D721Med (cell line): ENCODE measurements around the gene TIAL1.

Experiments used
- DNase-seq: peaks from one replicate; pipeline ENCODE4 v3.0.0; 2011; ENCODE audit warnings: low spot score; ENCODE audit not compliant: insufficient read length
- FAIRE-seq: peaks from 2 replicates; lab custom pipeline; 2011; peaks lifted over from hg19 to GRCh38; lab: Jason Lieb, UNC
- TF ChIP-seq, protein P1 (sequence below): IDR thresholded peaks from 2 replicates; pipeline ENCODE4 v1.5.1; 2012; ENCODE audit warnings: mild to moderate bottlenecking, control low read depth; ENCODE audit not compliant: insufficient read depth; ENCODE audit errors: missing control alignments

The TIAL1 gene

DNA sequence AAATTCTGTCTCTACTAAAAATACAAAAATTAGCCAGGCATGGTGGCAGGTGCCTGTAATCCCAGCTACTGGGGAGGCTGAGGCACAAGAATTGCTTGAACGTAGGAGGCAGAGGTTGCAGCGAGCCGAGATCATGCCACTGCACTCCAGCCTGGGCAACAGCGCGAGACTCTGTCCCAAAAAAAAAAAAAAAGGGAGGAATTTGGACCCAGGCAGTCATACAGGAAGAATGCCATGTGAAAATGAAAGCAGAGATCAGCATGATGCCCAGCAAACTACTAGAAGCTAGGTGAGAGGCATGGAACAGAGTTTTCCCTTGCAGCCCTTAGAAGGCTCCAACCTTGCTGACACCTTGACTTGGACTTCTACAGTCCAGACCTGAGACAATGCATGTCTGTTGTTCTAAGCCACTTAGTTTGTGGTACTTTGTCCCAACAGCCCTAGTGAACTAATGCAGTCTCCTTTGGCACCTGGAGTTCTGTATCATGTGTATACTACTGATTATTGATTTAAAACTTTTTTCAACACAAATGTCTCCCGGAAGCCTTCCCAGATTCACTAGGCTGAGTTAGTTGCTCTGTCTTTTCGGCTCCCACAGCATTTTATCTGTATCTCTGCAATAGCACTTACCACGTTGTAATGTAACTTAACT, 44.2 kb upstream of the TIAL1 start:
- FAIRE-seq (no peak), DNase-seq (no peak)
- TF ChIP-seq, protein P1, sequence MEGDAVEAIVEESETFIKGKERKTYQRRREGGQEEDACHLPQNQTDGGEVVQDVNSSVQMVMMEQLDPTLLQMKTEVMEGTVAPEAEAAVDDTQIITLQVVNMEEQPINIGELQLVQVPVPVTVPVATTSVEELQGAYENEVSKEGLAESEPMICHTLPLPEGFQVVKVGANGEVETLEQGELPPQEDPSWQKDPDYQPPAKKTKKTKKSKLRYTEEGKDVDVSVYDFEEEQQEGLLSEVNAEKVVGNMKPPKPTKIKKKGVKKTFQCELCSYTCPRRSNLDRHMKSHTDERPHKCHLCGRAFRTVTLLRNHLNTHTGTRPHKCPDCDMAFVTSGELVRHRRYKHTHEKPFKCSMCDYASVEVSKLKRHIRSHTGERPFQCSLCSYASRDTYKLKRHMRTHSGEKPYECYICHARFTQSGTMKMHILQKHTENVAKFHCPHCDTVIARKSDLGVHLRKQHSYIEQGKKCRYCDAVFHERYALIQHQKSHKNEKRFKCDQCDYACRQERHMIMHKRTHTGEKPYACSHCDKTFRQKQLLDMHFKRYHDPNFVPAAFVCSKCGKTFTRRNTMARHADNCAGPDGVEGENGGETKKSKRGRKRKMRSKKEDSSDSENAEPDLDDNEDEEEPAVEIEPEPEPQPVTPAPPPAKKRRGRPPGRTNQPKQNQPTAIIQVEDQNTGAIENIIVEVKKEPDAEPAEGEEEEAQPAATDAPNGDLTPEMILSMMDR, result no peak

DNA sequence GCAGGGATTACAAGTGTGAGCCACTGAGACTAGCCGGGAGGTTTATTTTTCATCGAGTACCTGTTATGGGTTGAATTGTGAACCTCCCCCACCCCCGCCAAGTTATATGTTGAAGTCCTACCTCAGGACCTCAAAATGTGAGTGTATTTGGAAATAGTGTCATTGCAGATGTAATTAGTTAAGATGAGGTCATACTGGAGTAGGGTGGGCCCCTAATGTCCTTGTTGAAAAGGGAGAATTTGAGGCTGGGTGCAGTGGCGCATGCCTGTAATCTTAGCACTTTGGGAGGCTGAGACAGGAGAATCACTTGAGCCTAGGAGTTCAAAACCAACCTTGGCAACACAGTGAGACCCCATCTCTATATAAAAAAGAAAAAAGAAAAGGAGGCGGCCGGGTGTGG, 43.6 kb upstream of the TIAL1 start:
- TF ChIP-seq, protein P1, result no peak
- no peak for DNase-seq
- FAIRE-seq, result no peak

DNA sequence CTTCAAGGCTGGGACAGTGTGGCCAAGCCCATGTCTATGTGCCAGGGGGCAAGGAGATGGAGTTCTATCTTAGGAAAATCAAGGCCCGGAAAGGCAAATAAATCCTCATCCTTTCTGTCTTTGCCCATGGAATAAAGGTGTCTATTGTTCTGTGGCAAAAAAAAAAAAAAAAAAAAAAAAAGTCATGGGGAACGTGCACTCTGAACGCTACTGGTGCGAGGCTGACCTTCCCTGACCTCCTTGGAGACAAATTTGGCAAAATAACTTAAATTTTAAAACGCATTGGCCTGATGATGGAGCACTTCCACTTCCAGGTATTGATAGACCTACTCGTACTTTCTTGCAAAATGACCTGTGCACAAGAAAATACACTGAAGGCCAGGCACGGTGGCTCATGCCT, 42.2 kb upstream of the TIAL1 start:
- DNase-seq (no peak), FAIRE-seq (no peak)
- TF ChIP-seq, protein P1, result no peak

DNA sequence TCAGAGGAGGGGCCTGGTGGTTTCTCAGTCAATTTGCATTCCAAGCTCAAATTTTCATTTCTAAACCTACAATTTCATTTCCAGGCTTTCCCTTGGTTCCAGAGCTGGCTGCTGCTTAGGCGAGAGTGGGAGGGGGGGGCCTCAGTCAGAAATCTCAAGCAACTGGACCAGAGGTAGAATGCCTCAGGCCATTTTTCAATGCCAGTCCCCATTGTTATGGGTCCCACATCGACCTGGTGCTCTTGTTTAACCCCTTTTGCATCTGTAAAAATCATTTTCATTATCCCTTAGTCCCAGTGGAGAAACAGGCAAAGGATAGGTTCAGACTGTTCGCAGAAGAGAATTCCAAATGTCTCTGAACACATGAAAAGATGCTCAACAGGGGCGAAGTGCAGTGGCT, 40.9 kb upstream of the TIAL1 start:
- DNase-seq (no peak), FAIRE-seq (no peak)
- TF ChIP-seq, protein P1, result no peak

DNA sequence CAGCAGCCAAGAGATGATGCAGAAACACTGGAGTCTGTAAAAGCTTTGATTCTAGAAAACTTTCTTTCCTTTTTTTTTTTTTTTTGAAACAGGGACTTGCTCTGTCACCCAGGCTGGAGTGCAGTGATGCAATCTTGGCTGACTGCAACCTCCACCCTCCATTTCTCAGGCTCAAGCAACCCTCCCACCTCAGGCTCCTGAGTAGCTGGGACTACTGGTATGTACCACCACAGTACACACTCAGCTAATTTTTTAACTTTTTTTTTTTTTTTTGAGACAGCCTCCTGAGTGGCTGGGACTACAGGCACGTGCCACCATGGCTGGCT, 37.4 kb upstream of the TIAL1 start:
- FAIRE-seq, result no peak
- DNase-seq, result no peak
- TF ChIP-seq, protein P1, result no peak

DNA sequence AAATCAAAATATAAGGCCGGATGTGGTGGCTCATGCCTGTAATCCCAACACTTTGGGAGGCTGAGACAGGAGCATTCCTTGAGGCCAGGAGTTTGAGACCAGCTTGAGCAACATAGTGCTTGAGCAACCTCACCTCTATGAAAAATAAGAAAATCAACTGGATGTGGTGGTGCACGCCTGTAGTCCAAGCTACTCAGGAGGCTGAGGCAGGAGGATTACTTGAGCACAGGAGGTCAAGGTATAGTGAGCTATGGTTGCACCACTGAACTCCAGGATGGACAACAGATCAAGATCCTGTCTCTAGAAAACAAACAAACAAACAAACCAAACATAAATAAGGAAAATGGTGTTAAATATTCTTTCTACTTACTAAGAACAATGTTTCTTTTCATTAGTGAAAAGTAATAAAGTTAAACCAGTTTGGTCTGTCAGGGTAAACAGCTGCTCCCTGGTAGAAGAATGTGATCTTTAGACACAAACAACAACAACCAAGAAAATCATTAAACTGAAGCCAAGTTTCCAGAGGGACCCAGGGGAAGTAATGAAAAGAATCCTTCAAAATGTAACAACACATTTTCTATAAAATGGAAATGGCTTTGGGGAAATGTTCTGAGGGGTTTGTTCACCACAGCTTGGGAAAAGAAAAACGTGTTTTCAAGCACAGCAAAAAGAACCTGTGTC, 36.9 kb upstream of the TIAL1 start:
- TF ChIP-seq, protein P1, result no peak
- FAIRE-seq (no peak), DNase-seq (no peak)

DNA sequence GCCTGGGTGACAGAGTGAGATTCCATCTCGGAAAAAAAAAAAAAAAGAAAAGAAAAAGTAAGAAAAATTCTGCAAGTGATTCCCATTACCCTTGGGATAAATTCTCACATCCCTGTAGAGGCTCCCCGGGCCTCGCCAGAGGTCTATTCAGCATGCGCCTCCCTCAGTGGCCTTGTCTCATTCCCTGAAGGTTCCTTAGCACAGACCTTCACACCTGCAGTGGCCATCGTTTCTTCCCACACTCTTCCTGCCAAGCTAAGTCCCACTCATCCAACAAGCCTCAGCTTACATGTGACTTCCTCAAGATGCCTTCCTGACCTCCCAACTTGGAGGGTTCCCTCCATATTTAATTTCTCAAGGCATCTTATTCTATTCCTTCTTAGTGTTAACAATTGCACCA, 33.5 kb upstream of the TIAL1 start:
- FAIRE-seq, result no peak
- TF ChIP-seq, protein P1, result no peak
- DNase-seq, result no peak
